Ishikawa (cell line): ENCODE results near the gene AAR2.

Source experiments
- CEBPB ChIP-seq: IDR thresholded peaks from 2 replicates; pipeline ENCODE4 v1.6.1; 2012
- EP300 ChIP-seq: IDR thresholded peaks from 2 replicates; pipeline ENCODE4 v1.6.1; 2012; ENCODE audit warnings: borderline replicate concordance
- ZBTB7A ChIP-seq: IDR thresholded peaks from 2 replicates; pipeline ENCODE4 v1.6.1; 2012; ENCODE audit warnings: low read depth

DNA sequence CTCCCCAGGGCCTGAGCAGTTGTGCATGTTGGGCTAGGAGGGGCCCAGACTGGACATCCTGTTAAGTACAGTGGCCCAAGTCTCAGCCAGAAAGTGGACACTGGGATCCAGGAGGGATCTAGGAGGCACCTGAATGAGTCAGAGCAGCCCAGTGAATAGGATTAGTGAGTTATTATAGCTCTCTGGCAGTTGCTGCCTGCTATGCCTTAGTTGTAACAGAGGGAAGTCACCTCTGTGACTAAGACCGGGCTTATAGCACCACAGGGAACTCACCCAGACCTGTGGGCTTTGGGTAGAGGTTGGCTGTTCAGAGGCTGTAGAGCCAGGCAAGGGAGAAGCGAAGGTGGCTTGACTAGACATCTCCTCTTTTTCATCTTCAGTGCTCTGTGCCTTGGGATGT, 39.0 kb upstream of the AAR2 start:
- TF ChIP-seq ZBTB7A (no peak), EP300 (no peak), CEBPB (no peak)
